Muscle layer of duodenum (tissue), 2 donors: ENCODE measurements around the gene MINAR2.

Source experiments
- H3K27ac ChIP-seq: one replicate; pipeline ENCODE4 v1.7.0; 2013; ENCODE audit warnings: mild to moderate bottlenecking, low read length
- H3K27me3 ChIP-seq: one replicate; pipeline ENCODE4 v1.7.0; 2013; ENCODE audit warnings: low read depth, mild to moderate bottlenecking, control low read depth, low read length
- H3K36me3 ChIP-seq, 2 donors: one replicate each; pipeline ENCODE4 v1.7.0; 2013; ENCODE audit warnings: low read length in 2 of 2, control low read depth in 1 of 2, mild to moderate bottlenecking in 1 of 2; ENCODE audit not compliant: insufficient read depth in 2 of 2, control insufficient read depth in 1 of 2
- H3K4me1 ChIP-seq, 2 donors: one replicate each; pipeline ENCODE4 v1.7.0; 2013; ENCODE audit warnings: low read length in 2 of 2, mild to moderate bottlenecking in 2 of 2, control low read depth in 1 of 2, moderate library complexity in 1 of 2; ENCODE audit not compliant: insufficient read depth in 2 of 2, control insufficient read depth in 1 of 2
- H3K4me3 ChIP-seq, 2 donors: one replicate each; pipeline ENCODE4 v1.7.0; 2013; ENCODE audit warnings: low read length in 2 of 2, low read depth in 1 of 2, mild to moderate bottlenecking in 1 of 2
- H3K9me3 ChIP-seq, 2 donors: one replicate each; pipeline ENCODE4 v1.7.0; 2013; ENCODE audit warnings: low read length in 2 of 2, control low read depth in 1 of 2, mild to moderate bottlenecking in 1 of 2; ENCODE audit not compliant: control insufficient read depth in 1 of 2
- donor health status: healthy.

Gene MINAR2

GRCh38 chr5:129746876-129747275 lies 1.0 kb upstream of the MINAR2 start:
- H3K27ac ChIP-seq = no peak overlapping the region
- no peaks in the 10 kb centered on the region for H3K9me3 ChIP-seq
- no peaks in the 10 kb centered on the region for H3K27me3 ChIP-seq
- no peak overlapping the region for H3K4me3 ChIP-seq
- no peaks in the 10 kb centered on the region for H3K36me3 ChIP-seq
- H3K4me1 ChIP-seq = no peaks in the 10 kb centered on the region

DNA sequence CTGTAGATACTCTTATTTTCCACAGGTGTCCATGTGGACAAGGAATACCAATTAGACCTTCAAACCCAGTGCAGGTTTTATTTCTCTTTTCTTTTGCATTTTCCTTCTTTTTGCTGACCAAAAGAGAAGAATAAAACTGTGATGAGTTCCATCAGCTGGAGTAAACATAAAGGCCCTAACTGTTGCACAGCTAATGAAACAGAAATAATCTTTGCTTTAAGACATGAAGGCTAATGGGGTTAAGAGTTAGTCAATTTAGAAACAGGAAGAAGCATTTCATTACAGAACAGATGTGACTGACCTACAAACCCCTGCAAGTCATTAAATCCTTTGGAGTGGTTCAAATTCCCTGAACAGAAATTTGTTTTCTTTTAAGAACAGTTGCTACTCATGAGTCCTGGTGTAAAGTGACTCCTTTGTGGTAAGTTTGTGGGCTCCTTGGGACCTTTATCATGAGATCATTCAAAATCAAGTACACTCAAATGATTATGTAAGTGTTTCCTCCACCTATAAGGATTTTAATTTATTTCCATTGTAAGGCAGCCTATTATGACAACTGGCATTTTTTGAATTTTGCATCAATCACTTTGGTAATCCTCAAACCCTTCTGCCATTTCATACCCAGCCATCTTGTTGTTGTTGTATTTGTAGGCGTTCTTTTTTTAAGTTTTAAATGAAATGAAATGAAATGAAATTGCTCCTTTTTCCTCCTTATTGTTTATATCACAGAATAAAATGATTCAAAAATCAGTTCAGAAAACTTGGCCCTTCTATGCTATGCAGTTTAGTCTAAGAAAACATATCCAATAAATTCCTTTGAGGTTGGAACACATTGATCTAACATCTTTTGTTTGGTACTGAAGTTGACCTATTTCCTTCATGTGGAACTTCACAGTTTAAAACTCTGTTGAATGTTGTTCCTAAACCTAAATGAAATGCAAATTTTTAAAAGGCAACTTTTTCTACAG lies 1.3 kb downstream of the MINAR2 start:
- no peaks in the 10 kb centered on the region for H3K4me1 ChIP-seq
- no peak overlapping the region for H3K27ac ChIP-seq
- H3K36me3 ChIP-seq = no peaks in the 10 kb centered on the region
- no peaks in the 10 kb centered on the region for H3K27me3 ChIP-seq
- no peaks in the 10 kb centered on the region for H3K9me3 ChIP-seq
- no peak overlapping the region for H3K4me3 ChIP-seq

DNA sequence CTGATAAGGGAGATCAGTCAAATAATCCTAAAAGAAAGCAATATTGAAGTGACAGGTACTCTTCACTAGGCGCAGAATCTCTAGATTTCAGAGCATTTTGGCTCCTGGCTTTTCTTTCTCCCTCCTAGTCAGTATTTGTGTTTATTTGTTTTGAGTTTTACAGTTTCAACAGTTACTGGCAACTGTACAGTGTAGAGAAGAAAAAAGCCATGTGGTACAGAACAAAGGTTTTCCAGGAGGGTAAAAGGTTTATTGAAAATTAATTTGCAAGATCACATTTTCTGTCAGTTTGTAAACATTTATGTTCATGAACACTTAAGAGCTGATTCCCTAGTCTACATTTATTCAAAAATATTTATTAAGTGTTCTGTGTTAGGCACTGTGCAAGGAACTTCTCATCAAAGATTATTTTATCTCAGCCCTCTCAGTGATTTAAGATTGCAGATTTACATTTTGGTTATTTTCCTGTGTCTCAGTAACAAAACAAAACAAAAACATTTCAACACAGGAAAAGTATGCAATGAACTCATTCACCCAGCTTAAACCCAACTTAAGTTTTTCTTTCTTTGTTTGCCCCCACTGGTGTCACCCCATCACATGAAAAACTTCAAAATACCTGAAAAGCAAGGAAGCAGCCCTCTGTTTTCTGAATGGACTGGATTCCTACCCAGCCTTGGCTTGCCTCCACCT lies 12.9 kb downstream of the MINAR2 start:
- Histone ChIP-seq H3K27ac (no peak overlapping the region), H3K27me3 (no peaks in the 10 kb centered on the region), H3K4me3 (no peak overlapping the region), H3K9me3 (no peaks in the 10 kb centered on the region), H3K36me3 (no peaks in the 10 kb centered on the region), H3K4me1 (no peaks in the 10 kb centered on the region)

GRCh38 chr5:129763651-129764050 lies 15.8 kb downstream of the MINAR2 start:
- Histone ChIP-seq H3K4me1 (no peaks in the 10 kb centered on the region), H3K4me3 (no peak overlapping the region), H3K27me3 (no peaks in the 10 kb centered on the region), H3K36me3 (no peaks in the 10 kb centered on the region), H3K9me3 (no peaks in the 10 kb centered on the region), H3K27ac (no peak overlapping the region)

DNA sequence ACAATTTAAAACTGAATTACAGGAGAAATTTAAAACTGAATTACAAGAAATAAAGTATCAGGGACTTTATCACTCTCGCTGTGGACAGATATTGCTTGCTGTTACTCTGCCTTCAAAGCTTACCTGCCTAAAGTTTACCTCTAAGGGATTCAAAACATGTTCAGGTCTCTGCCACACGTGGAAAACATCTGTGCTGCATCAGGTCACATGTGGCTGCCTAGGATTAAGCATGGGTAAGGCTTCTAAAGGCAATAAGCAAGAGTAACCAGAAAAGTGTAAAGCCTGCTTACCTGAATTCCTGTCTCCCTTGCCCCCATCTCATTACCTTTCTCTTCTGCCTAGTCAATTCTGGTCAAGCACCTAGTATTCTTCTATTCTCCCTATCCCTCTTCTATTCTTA lies 18.9 kb downstream of the MINAR2 start:
- no peaks in the 10 kb centered on the region for H3K9me3 ChIP-seq
- no peak overlapping the region for H3K27ac ChIP-seq
- no peak overlapping the region for H3K4me3 ChIP-seq
- H3K4me1 ChIP-seq = no peaks in the 10 kb centered on the region
- no peaks in the 10 kb centered on the region for H3K36me3 ChIP-seq
- no peaks in the 10 kb centered on the region for H3K27me3 ChIP-seq

DNA sequence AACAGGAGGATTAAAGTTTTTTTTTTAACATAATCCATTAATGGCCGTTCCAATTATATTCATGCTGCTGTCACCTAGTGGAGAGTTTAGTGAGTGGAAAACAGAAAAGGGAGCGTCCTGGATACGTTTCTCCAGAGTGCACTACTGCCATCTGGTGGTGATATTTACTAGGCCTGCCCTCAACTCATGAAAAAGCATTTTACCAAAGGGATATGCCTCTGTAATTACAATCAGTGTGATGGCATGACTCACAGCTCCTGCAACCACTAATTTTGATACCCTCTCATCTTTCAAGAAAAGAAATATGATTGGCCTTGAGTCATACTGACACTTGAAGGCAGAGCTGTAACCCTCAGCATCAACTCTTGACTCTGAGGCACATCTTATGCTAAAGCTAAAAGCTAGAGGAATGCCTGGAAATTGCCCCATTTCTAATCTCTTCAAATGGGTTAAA lies 20.1 kb downstream of the MINAR2 start:
- no peak overlapping the region for H3K27ac ChIP-seq
- H3K9me3 ChIP-seq = no peaks in the 10 kb centered on the region
- no peak overlapping the region for H3K4me3 ChIP-seq

GRCh38 chr5:129768735-129769134 lies 20.8 kb downstream of the MINAR2 start:
- no peaks in the 10 kb centered on the region for H3K4me1 ChIP-seq
- H3K27ac ChIP-seq = no peak overlapping the region
- H3K4me3 ChIP-seq = no peak overlapping the region
- no peaks in the 10 kb centered on the region for H3K27me3 ChIP-seq
- no peaks in the 10 kb centered on the region for H3K36me3 ChIP-seq
- no peaks in the 10 kb centered on the region for H3K9me3 ChIP-seq

More for the DNA sequence above, 20.1 kb downstream of the MINAR2 start:
- Histone ChIP-seq H3K4me1 (no peaks in the 10 kb centered on the region), H3K27me3 (no peaks in the 10 kb centered on the region), H3K36me3 (no peaks in the 10 kb centered on the region)

DNA sequence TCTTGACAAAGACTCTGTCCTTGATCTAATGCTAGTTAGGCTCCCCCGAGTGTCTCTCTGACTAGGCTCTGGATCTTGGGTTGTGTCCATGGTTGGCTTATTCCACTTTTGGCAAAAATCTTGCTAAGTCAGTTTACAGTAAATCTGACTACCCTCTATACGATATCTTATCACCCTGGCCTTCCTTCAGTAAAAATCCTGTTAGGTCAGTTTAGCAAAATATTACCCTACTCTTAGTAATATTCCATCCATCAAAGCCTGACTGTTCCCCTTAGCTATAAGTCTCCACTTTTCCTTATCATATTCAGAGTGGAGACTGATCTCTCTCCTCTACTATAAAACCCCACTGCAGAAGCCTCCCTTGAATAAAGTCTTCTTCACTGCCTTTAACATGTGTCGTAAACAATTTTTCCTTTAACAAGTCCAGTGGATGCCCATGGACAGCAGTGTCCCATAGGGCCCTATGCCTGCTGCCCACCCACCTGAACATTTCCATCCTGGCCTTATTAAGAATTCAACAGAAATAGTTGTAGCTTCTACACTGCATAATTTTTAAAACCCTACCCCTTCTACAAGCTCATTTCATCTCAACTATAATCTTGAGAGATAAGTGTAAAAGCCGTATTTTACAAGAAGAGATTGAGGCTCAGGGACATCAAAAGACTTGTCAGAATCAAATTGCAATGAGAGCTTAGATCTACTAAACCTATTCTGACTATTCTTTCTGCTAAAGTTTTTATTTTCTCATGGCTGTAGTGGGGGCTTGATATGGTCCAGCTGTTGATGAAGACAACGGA lies 22.3 kb downstream of the MINAR2 start:
- H3K27me3 ChIP-seq = no peaks in the 10 kb centered on the region
- H3K4me3 ChIP-seq = no peak overlapping the region
- no peaks in the 10 kb centered on the region for H3K36me3 ChIP-seq
- H3K27ac ChIP-seq = no peak overlapping the region
- no peaks in the 10 kb centered on the region for H3K9me3 ChIP-seq
- H3K4me1 ChIP-seq = no peaks in the 10 kb centered on the region

- Histone ChIP-seq H3K27ac (no peak overlapping the region), H3K36me3 (no peaks in the 10 kb centered on the region), H3K27me3 (no peaks in the 10 kb centered on the region), H3K4me1 (no peaks in the 10 kb centered on the region), H3K4me3 (no peak overlapping the region), H3K9me3 (no peaks in the 10 kb centered on the region)
These were observed 23.4 kb downstream of the MINAR2 start for GRCh38 chr5:129771058-129771838.

- Histone ChIP-seq H3K4me3 (no peak overlapping the region), H3K27me3 (no peaks in the 10 kb centered on the region), H3K4me1 (no peaks in the 10 kb centered on the region), H3K27ac (no peak overlapping the region), H3K36me3 (no peaks in the 10 kb centered on the region), H3K9me3 (no peaks in the 10 kb centered on the region)
These were observed 25.5 kb downstream of the MINAR2 start for GRCh38 chr5:129773376-129773775.
